ENCODE data around the gene FARS2. TPM values are rescaled to one million over a fixed set of nuclear protein-coding genes. Genes with fewer than 3 reads are reported as not detected.

The FARS2 gene
- total and polyA plus RNA-seq, 2 donors (not counting 1 experiment from before 2014, with no cell fraction given), result 33.0 to 35.5 TPM

GRCh38 chr6:5334341-5334740 is 73.0 kb downstream of the FARS2 start:
- intact Hi-C loops (cut with micrococcal nuclease), result no loop called here
- H3K27me3 Mint-ChIP-seq, result no peaks in the 10 kb centered on the region
- Histone ChIP-seq H2AFZ (ENCODE audit: insufficient read depth, low read depth, low read length, poor library complexity, severe bottlenecking) (no peak overlapping the region), H3K36me3 (replicated peaks in 1 of 2; ENCODE audit: control extremely low read depth in 1 of 2, control insufficient read depth in 1 of 2, extremely low read depth in 1 of 2, insufficient read depth in 2 of 2, low read length in 1 of 2) (no peaks in the 10 kb centered on the region), H3K9ac (ENCODE audit: low read length) (no peak overlapping the region), H3K4me1 (ENCODE audit: control insufficient read depth in 2 of 2, insufficient read depth in 2 of 2, low read length in 2 of 2) (peaks cover 2 to 14% of the 10 kb centered on the region in 2 donors), H3K4me2 (replicated peaks; ENCODE audit: low read depth, low read length, poor library complexity, severe bottlenecking) (no peak overlapping the region), H3K9me3 (ENCODE audit: control extremely low read depth in 1 of 3, control insufficient read depth in 2 of 3, insufficient read depth in 1 of 3, low read length in 2 of 3) (no peaks in the 10 kb centered on the region), H3K27me3 (replicated peaks in 1 of 4; ENCODE audit: control extremely low read depth in 1 of 4, control insufficient read depth in 3 of 4, insufficient read depth in 4 of 4, low read length in 3 of 4) (no peaks in the 10 kb centered on the region), H3K79me2 (ENCODE audit: control insufficient read depth, insufficient read depth, low read length) (peaks cover 32% of the 10 kb centered on the region), H3K27ac (ENCODE audit: low read length in 2 of 2) (no peak overlapping the region), H4K20me1 (ENCODE audit: control insufficient read depth, insufficient read depth, low read length, poor library complexity, severe bottlenecking) (no peaks in the 10 kb centered on the region), H3K4me3 (ENCODE audit: control extremely low read depth in 1 of 5, extremely low read depth in 1 of 5, insufficient read depth in 1 of 5, low read depth in 2 of 5, low read length in 4 of 5) (no peak overlapping the region)
- TF ChIP-seq CTCF (IDR thresholded peaks at IDR 0.05), result no peak
- no peak for TF ChIP-seq EZH2 (IDR thresholded peaks at IDR 0.05; ENCODE audit: borderline replicate concordance, insufficient read depth, low read depth, low read length, poor library complexity, severe bottlenecking)
- ChIA-PET CTCF (interaction anchor here (2.1 kb wide), 1 partner anchor 31 kb away, joined by 7 read pairs; no protein-coding TSS in a partner anchor), POLR2A (no interaction called here)
- DNase-seq, result no peak
- ATAC-seq (ENCODE audit: low read depth), result no peak
- H3K27ac Mint-ChIP-seq, result no peak overlapping the region
- H3K9me3 Mint-ChIP-seq (ENCODE audit: insufficient read depth), result no peaks in the 10 kb centered on the region
- H3K4me1 Mint-ChIP-seq, result peaks cover 33% of the 10 kb centered on the region
- H3K4me3 Mint-ChIP-seq, result no peak overlapping the region
- 100% methylated on average over 1 of the region's 1 CpG for WGBS (ENCODE audit: insufficient coverage)

DNA sequence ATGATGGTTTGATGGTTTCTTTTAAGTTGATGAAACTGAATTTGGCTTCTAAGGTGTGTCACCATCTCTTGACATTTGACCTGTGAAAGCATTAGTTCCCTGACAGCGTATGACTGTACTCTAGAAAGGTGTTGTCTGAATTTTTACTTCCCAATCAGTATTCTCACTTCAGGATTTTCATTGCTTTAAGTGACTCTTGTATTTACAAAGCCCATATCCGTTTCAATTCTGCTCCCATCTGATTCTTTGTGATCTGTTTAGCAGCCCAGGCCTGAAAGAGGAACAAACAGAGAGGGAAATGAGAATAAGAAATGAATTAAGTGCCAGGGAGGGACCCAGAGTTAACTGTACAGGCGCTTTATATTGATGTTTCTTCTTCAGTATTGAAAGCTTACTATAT is 73.7 kb downstream of the FARS2 start:
- no peaks in the 10 kb centered on the region for H3K27me3 ChIP-seq (replicated peaks in 1 of 4; ENCODE audit: control extremely low read depth in 1 of 4, control insufficient read depth in 3 of 4, insufficient read depth in 4 of 4, low read length in 3 of 4)
- ChIA-PET CTCF (interaction anchor here (2.1 kb wide), 1 partner anchor 32 kb away, joined by 7 read pairs; no protein-coding TSS in a partner anchor), POLR2A (no interaction called here)
- no peaks in the 10 kb centered on the region for H3K27me3 Mint-ChIP-seq
- no peak overlapping the region for H3K27ac ChIP-seq (ENCODE audit: low read length in 2 of 2)
- WGBS (ENCODE audit: insufficient coverage), result no CpG with 5 or more reads among the region's 3 CpGs
- H3K79me2 ChIP-seq (ENCODE audit: control insufficient read depth, insufficient read depth, low read length), result peaks cover 38% of the 10 kb centered on the region
- no peaks in the 10 kb centered on the region for H3K9me3 ChIP-seq (ENCODE audit: control extremely low read depth in 1 of 3, control insufficient read depth in 2 of 3, insufficient read depth in 1 of 3, low read length in 2 of 3)
- DNase-seq (peak; percentile 23), ATAC-seq (ENCODE audit: low read depth) (peak; percentile 47)
- no peaks in the 10 kb centered on the region for H3K36me3 ChIP-seq (replicated peaks in 1 of 2; ENCODE audit: control extremely low read depth in 1 of 2, control insufficient read depth in 1 of 2, extremely low read depth in 1 of 2, insufficient read depth in 2 of 2, low read length in 1 of 2)
- no peak overlapping the region for H3K9ac ChIP-seq (ENCODE audit: low read length)
- no peak overlapping the region for H3K4me3 Mint-ChIP-seq
- H3K9me3 Mint-ChIP-seq (ENCODE audit: insufficient read depth), result no peaks in the 10 kb centered on the region
- H3K27ac Mint-ChIP-seq, result peak overlapping the region; percentile 60
- H4K20me1 ChIP-seq (ENCODE audit: control insufficient read depth, insufficient read depth, low read length, poor library complexity, severe bottlenecking), result no peaks in the 10 kb centered on the region
- TF ChIP-seq EZH2 (IDR thresholded peaks at IDR 0.05; ENCODE audit: borderline replicate concordance, insufficient read depth, low read depth, low read length, poor library complexity, severe bottlenecking) (no peak), CTCF (IDR thresholded peaks at IDR 0.05) (no peak)
- H2AFZ ChIP-seq (ENCODE audit: insufficient read depth, low read depth, low read length, poor library complexity, severe bottlenecking), result no peak overlapping the region
- no peak overlapping the region for H3K4me3 ChIP-seq (ENCODE audit: control extremely low read depth in 1 of 5, extremely low read depth in 1 of 5, insufficient read depth in 1 of 5, low read depth in 2 of 5, low read length in 4 of 5)
- H3K4me1 ChIP-seq (ENCODE audit: control insufficient read depth in 2 of 2, insufficient read depth in 2 of 2, low read length in 2 of 2), result peaks cover 2 to 14% of the 10 kb centered on the region in 2 donors
- H3K4me2 ChIP-seq (replicated peaks; ENCODE audit: low read depth, low read length, poor library complexity, severe bottlenecking), result no peak overlapping the region
- intact Hi-C loops (cut with micrococcal nuclease), result no loop called here
- H3K4me1 Mint-ChIP-seq, result peaks cover 38% of the 10 kb centered on the region
